ENCODE data around the gene MLLT1. TPM values are rescaled to one million over a fixed set of nuclear protein-coding genes. Genes with fewer than 3 reads are reported as not detected.

MLLT1 gene
- total RNA-seq, 5 donors from 2014 or later (not counting 1 experiment from before 2014, with no cell fraction given): 31.4 to 59.8 (median 57.2) TPM

- Histone ChIP-seq H3K9me3 (no peaks in the 10 kb centered on the region), H3K4me1 (ENCODE audit: control insufficient read depth in 1 of 2, extremely low read depth in 1 of 2, insufficient read depth in 2 of 2, low read length in 2 of 2) (peaks cover 0 to 7% of the 10 kb centered on the region in 2 experiments), H3K27ac (ENCODE audit: low read length) (no peak overlapping the region), H3K4me3 (ENCODE audit: control insufficient read depth in 1 of 2, extremely low read depth in 1 of 2, low read length in 1 of 2) (no peak overlapping the region), H3K27me3 (replicated peaks in 1 of 2; ENCODE audit: control insufficient read depth in 2 of 2, extremely low read depth in 1 of 2, insufficient read depth in 2 of 2, low read length in 1 of 2) (no peaks in the 10 kb centered on the region), H3K36me3 (ENCODE audit: control insufficient read depth in 2 of 2, extremely low read depth in 1 of 2, insufficient read depth in 1 of 2, low read length in 1 of 2) (peaks cover 26 to 48% of the 10 kb centered on the region in 2 donors)
- 98% methylated on average over 18 of the region's 18 CpGs for WGBS (ENCODE audit: insufficient coverage)
- Mint-ChIP-seq H3K27me3 (no peaks in the 10 kb centered on the region), H3K27ac (no peak overlapping the region), H3K4me1 (peaks cover 0 to 2% (median 0%) of the 10 kb centered on the region in 3 donors), H3K36me3 (peaks cover 16% of the 10 kb centered on the region), H3K4me3 (no peak overlapping the region), H3K9me3 (no peaks in the 10 kb centered on the region)
- ChIA-PET CTCF (interaction anchor here in 1 of 2 donors (0.6 kb wide), 1 partner anchor 236 kb away, joined by 11 read pairs; no protein-coding TSS in a partner anchor), POLR2A (no interaction called here)
- DNase-seq (no peak), ATAC-seq (replicated peaks in 1 of 4) (no peak)
These were observed 56.9 kb downstream of the MLLT1 start for GRCh38 chr19:6222884-6223283.

- no peak overlapping the region for H3K4me3 Mint-ChIP-seq
- ATAC-seq (replicated peaks in 1 of 4) (no peak), DNase-seq (no peak)
- peaks cover 29 to 40% of the 10 kb centered on the region in 2 donors for H3K36me3 ChIP-seq (ENCODE audit: control insufficient read depth in 2 of 2, extremely low read depth in 1 of 2, insufficient read depth in 1 of 2, low read length in 1 of 2)
- H3K9me3 Mint-ChIP-seq: no peaks in the 10 kb centered on the region
- no peak overlapping the region for H3K27ac Mint-ChIP-seq
- H3K4me1 Mint-ChIP-seq: peaks cover 0 to 2% (median 0%) of the 10 kb centered on the region in 3 donors
- peaks cover 0 to 7% of the 10 kb centered on the region in 2 experiments for H3K4me1 ChIP-seq (ENCODE audit: control insufficient read depth in 1 of 2, extremely low read depth in 1 of 2, insufficient read depth in 2 of 2, low read length in 2 of 2)
- peaks cover 16% of the 10 kb centered on the region for H3K36me3 Mint-ChIP-seq
- no peaks in the 10 kb centered on the region for H3K27me3 Mint-ChIP-seq
- no peaks in the 10 kb centered on the region for H3K9me3 ChIP-seq
- no peak overlapping the region for H3K27ac ChIP-seq (ENCODE audit: low read length)
- CTCF ChIA-PET: interaction anchor here in 1 of 2 donors (0.6 kb wide), 1 partner anchor 235 kb away, joined by 11 read pairs; no protein-coding TSS in a partner anchor
- no peaks in the 10 kb centered on the region for H3K27me3 ChIP-seq (replicated peaks in 1 of 2; ENCODE audit: control insufficient read depth in 2 of 2, extremely low read depth in 1 of 2, insufficient read depth in 2 of 2, low read length in 1 of 2)
- POLR2A ChIA-PET: no interaction called here
- WGBS (ENCODE audit: insufficient coverage): 94% methylated on average over 16 of the region's 40 CpGs
- H3K4me3 ChIP-seq (ENCODE audit: control insufficient read depth in 1 of 2, extremely low read depth in 1 of 2, low read length in 1 of 2): no peak overlapping the region
These were observed 57.7 kb downstream of the MLLT1 start for GRCh38 chr19:6221878-6222746.

- H3K4me1 Mint-ChIP-seq: peaks cover 0 to 2% (median 0%) of the 10 kb centered on the region in 3 donors
- no peaks in the 10 kb centered on the region for H3K9me3 Mint-ChIP-seq
- no peak for DNase-seq
- Histone ChIP-seq H3K27ac (ENCODE audit: low read length) (no peak overlapping the region), H3K4me3 (ENCODE audit: control insufficient read depth in 1 of 2, extremely low read depth in 1 of 2, low read length in 1 of 2) (no peak overlapping the region), H3K9me3 (no peaks in the 10 kb centered on the region), H3K36me3 (ENCODE audit: control insufficient read depth in 2 of 2, extremely low read depth in 1 of 2, insufficient read depth in 1 of 2, low read length in 1 of 2) (peaks cover 25 to 35% of the 10 kb centered on the region in 2 donors), H3K27me3 (replicated peaks in 1 of 2; ENCODE audit: control insufficient read depth in 2 of 2, extremely low read depth in 1 of 2, insufficient read depth in 2 of 2, low read length in 1 of 2) (no peaks in the 10 kb centered on the region), H3K4me1 (ENCODE audit: control insufficient read depth in 1 of 2, extremely low read depth in 1 of 2, insufficient read depth in 2 of 2, low read length in 2 of 2) (peaks cover 0 to 7% of the 10 kb centered on the region in 2 experiments)
- CTCF ChIA-PET: no interaction called here
- no peak overlapping the region for H3K27ac Mint-ChIP-seq
- 95% methylated on average over 7 of the region's 17 CpGs for WGBS (ENCODE audit: insufficient coverage)
- ATAC-seq (replicated peaks in 1 of 4): no peak
- peaks cover 10% of the 10 kb centered on the region for H3K36me3 Mint-ChIP-seq
- H3K4me3 Mint-ChIP-seq: no peak overlapping the region
- POLR2A ChIA-PET: no interaction called here
- no peaks in the 10 kb centered on the region for H3K27me3 Mint-ChIP-seq
These were observed 58.4 kb downstream of the MLLT1 start for GRCh38 chr19:6221220-6221877.

GRCh38 chr19:6220385-6221191, 59.2 kb downstream of the MLLT1 start:
- Histone ChIP-seq H3K27me3 (replicated peaks in 1 of 2; ENCODE audit: control insufficient read depth in 2 of 2, extremely low read depth in 1 of 2, insufficient read depth in 2 of 2, low read length in 1 of 2) (no peaks in the 10 kb centered on the region), H3K4me3 (ENCODE audit: control insufficient read depth in 1 of 2, extremely low read depth in 1 of 2, low read length in 1 of 2) (no peak overlapping the region), H3K4me1 (ENCODE audit: control insufficient read depth in 1 of 2, extremely low read depth in 1 of 2, insufficient read depth in 2 of 2, low read length in 2 of 2) (peaks cover 0 to 7% of the 10 kb centered on the region in 2 experiments), H3K9me3 (no peaks in the 10 kb centered on the region), H3K27ac (ENCODE audit: low read length) (no peak overlapping the region), H3K36me3 (ENCODE audit: control insufficient read depth in 2 of 2, extremely low read depth in 1 of 2, insufficient read depth in 1 of 2, low read length in 1 of 2) (peaks cover 25 to 30% of the 10 kb centered on the region in 2 donors)
- Mint-ChIP-seq H3K27ac (no peak overlapping the region), H3K36me3 (peaks cover 6% of the 10 kb centered on the region), H3K4me1 (peaks cover 0 to 2% (median 0%) of the 10 kb centered on the region in 3 donors), H3K27me3 (no peaks in the 10 kb centered on the region), H3K9me3 (no peaks in the 10 kb centered on the region), H3K4me3 (no peak overlapping the region)
- DNase-seq (no peak), ATAC-seq (replicated peaks in 1 of 4) (no peak)
- ChIA-PET POLR2A (no interaction called here), CTCF (no interaction called here)
- 96% methylated on average over 20 of the region's 28 CpGs for WGBS (ENCODE audit: insufficient coverage)

GRCh38 chr19:6219586-6220290, 60.0 kb downstream of the MLLT1 start:
- no peaks in the 10 kb centered on the region for H3K9me3 Mint-ChIP-seq
- 93% methylated on average over 12 of the region's 24 CpGs for WGBS (ENCODE audit: insufficient coverage)
- CTCF ChIA-PET: no interaction called here
- no peak overlapping the region for H3K4me3 Mint-ChIP-seq
- POLR2A ChIA-PET: no interaction called here
- ATAC-seq (replicated peaks in 1 of 4) (no peak), DNase-seq (no peak)
- Histone ChIP-seq H3K4me3 (ENCODE audit: control insufficient read depth in 1 of 2, extremely low read depth in 1 of 2, low read length in 1 of 2) (no peak overlapping the region), H3K36me3 (ENCODE audit: control insufficient read depth in 2 of 2, extremely low read depth in 1 of 2, insufficient read depth in 1 of 2, low read length in 1 of 2) (peaks cover 22 to 27% of the 10 kb centered on the region in 2 donors), H3K27ac (ENCODE audit: low read length) (no peak overlapping the region), H3K4me1 (ENCODE audit: control insufficient read depth in 1 of 2, extremely low read depth in 1 of 2, insufficient read depth in 2 of 2, low read length in 2 of 2) (peaks cover 0 to 7% of the 10 kb centered on the region in 2 experiments), H3K27me3 (replicated peaks in 1 of 2; ENCODE audit: control insufficient read depth in 2 of 2, extremely low read depth in 1 of 2, insufficient read depth in 2 of 2, low read length in 1 of 2) (no peaks in the 10 kb centered on the region), H3K9me3 (no peaks in the 10 kb centered on the region)
- H3K4me1 Mint-ChIP-seq: peaks cover 0 to 2% (median 0%) of the 10 kb centered on the region in 3 donors
- H3K36me3 Mint-ChIP-seq: peaks cover 6% of the 10 kb centered on the region
- no peak overlapping the region for H3K27ac Mint-ChIP-seq
- H3K27me3 Mint-ChIP-seq: no peaks in the 10 kb centered on the region
